Measurements from ENCODE around the gene RIPOR1.
A peak's percentile ranks its signal among the peaks of the same experiment; 100 is the strongest.
"Not testable (repeated sequence)": the region's sequence is repeated elsewhere in the genome, so short reads cannot be mapped to it uniquely, and the experiment has no call there.

RIPOR1 gene, protein sequence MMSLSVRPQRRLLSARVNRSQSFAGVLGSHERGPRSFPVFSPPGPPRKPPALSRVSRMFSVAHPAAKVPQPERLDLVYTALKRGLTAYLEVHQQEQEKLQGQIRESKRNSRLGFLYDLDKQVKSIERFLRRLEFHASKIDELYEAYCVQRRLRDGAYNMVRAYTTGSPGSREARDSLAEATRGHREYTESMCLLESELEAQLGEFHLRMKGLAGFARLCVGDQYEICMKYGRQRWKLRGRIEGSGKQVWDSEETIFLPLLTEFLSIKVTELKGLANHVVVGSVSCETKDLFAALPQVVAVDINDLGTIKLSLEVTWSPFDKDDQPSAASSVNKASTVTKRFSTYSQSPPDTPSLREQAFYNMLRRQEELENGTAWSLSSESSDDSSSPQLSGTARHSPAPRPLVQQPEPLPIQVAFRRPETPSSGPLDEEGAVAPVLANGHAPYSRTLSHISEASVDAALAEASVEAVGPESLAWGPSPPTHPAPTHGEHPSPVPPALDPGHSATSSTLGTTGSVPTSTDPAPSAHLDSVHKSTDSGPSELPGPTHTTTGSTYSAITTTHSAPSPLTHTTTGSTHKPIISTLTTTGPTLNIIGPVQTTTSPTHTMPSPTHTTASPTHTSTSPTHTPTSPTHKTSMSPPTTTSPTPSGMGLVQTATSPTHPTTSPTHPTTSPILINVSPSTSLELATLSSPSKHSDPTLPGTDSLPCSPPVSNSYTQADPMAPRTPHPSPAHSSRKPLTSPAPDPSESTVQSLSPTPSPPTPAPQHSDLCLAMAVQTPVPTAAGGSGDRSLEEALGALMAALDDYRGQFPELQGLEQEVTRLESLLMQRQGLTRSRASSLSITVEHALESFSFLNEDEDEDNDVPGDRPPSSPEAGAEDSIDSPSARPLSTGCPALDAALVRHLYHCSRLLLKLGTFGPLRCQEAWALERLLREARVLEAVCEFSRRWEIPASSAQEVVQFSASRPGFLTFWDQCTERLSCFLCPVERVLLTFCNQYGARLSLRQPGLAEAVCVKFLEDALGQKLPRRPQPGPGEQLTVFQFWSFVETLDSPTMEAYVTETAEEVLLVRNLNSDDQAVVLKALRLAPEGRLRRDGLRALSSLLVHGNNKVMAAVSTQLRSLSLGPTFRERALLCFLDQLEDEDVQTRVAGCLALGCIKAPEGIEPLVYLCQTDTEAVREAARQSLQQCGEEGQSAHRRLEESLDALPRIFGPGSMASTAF

GRCh38 chr16:67528222-67528869, at the start of gene RIPOR1:
Gene RIPOR1, plus strand, starts transcription at chr16:67528829. Its CDS starts 9,618 bp downstream, at chr16:67538447.
- DNase-seq: peak; percentile 61

DNA sequence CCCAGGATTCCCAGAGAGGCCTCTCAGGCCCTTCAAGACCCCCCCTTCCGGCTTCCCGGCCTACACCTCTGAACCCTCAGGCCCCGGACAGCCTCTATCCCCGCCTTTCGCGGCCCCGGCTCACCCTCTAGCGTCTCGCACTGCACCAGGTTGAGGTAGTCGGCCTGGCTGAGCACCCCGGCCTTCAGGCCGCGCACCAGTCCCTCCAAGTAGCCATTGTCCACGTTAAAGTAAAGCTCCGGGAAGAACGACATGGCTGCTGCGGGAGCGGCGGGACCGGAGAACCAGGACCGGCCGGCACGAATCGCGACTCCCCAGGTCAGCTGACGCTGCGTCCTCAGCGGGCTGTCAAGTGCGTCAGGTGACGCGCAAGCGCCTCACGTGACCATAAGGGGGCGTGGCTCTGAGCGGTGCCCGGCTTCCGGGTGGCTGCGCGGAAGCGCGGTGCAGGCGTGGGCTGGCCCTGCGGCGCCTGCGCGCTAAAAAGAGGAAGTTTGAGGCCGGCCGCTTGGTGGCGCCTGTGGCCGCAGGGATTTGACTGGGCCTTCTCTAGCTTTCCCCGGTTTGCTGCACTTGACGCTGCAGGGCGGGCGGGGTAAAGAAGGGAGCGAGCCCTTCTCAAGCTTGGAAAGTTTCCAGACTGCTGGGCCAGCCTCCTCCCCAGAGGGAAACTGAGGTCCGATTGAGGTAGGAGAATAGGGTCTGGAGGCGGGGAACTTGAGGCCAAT, 47.6 kb upstream of the RIPOR1 start, which contains the start of gene ATP6V0D1:
Gene ATP6V0D1 (minus strand): TSS at position 325 of the 728 bp plus-strand sequence. CDS start 71 bp downstream, at position 254.
- DNase-seq: peak; percentile 99

GRCh38 chr16:67481561-67482232, 46.9 kb upstream of the RIPOR1 start:
- DNase-seq: no peak

DNA sequence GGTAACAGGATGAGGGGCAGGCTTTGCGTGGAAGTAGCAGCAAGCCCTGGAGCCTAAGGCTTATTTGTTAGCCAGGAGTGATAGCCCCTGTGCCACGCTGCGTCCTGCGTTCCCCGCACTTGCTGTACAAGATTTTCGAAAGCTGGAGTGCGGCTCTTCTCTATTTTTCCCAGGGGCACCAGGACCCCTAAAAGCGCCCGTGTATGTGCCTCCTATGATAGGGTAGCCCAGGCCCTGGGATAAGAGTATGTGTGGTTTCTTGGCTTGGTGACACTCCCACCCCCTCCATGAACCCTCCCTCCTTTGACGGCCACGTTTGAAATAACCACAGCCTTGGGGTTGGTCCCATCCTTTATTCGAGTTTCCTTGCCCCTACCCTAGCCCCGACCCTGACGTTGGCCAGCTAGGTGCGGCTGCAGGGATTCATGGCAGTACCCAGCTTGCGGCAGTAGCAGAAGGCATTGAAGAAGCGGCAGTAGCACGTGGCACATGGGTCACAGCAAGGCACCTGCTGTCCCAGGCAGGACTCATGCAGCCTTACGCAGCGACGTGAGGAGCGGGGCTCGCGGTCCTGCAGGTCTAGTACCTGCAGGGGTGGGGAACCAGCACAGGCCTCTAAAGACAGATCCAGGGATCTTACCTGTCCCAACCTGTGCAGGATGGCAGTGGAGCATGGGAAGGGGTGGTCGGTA, 46.2 kb upstream of the RIPOR1 start:
- no peak for DNase-seq

DNA sequence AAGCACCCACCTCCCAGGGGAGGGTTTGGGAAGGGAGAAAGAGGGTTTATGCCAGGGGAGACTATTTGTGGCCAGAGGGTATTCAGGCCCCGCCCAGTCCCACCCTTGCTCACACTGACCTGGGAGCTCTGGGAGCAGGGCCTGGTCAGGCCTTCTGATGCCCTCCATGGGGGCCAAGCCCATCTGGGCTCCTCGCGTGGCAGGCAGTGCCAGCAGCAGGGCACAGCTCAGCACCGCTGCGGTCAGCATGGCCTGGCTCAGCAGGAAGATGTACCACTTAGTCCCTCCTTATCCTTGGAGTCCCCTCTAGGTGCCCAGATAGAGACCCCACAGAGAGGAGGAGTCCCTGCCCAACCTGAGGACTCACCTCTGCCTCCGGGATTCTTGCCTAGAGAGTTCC, 45.5 kb upstream of the RIPOR1 start, which contains the start of gene AGRP:
Gene AGRP (minus strand): TSS at position 398 of the 400 bp plus-strand sequence. CDS start 149 bp downstream, at position 249.
- DNase-seq: no peak

- no peak for DNase-seq
Measured at GRCh38 chr16:67483731-67484525, 44.7 kb upstream of the RIPOR1 start.

DNA sequence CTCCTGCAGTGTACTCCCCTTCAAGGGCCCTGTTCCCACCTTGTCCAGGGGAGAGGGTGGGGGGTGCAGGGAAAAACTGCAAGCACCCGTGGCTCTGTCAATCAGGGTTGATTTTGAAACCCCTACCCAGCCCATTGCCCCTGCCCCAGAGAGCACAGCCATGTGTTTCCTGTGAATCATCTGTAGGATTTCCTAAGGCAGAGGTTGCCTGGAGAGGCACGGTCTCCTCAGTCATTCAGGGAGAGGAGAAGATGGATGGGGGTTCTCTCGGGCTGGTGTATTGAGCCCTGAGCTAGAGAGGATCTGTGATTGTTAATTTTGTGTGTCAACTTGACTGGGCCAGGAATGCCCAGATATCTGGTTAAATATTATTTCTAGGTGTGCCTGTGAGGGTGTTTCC, 41.8 kb upstream of the RIPOR1 start:
- no peak for DNase-seq

- DNase-seq: not testable (repeated sequence)
Measured at GRCh38 chr16:67487561-67487960, 41.1 kb upstream of the RIPOR1 start.

- DNase-seq: no peak
Measured at GRCh38 chr16:67489401-67490083, 39.1 kb upstream of the RIPOR1 start.

DNA sequence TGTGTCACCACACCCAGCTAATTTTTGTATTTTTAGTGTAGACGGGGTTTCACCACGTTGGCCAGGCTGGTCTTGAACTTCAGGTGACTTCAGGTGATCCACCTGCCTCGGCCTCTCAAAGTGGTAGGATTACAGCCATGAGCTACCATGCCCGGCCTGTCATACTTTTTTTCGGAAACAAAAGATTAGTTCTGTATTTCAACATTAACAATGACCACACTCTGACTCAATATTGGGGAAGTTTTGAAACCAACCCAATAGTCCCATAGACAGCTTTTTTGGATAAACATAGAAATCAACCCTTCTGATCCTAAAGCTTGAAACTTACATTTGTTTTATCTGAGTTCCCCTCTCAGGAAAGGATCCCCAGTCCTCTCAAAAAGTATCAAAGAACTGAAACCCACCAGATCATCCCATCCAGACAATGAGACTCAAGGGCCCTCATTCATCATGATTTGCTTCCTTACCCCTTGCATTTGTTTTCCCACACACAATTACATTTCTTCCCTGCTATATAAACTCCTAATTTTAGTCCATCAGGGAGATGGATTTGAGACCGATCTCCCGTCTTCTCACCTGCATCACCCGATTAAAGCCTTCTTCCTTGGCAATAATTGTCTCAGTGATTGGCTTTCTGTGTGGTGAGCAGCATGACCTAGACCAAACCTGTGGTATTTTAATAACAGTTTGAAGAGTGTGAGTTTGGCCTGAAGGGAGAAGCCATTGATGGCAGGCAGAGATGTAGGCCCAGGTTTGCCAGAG, 38.1 kb upstream of the RIPOR1 start:
- DNase-seq: no peak

DNA sequence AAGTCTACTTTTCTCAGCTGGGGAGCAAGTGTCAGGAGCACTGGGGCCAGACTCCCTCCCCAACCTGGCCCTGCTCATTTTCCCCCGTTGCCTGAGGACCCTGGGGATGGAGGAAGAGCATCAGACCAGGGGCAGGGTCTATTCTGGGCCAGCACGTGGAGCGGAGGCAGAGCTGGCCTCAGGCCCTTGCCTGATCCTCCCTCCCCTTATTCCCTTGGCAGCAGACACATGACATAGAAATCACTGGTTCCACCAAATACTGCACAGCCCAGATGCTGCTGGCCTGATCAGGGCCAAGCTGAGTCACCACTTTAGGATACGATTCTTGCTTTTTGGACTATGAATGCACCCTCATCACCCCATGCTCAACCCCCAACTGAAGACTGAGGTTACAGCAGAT, 29.5 kb upstream of the RIPOR1 start:
- peak; percentile 47 for DNase-seq

GRCh38 chr16:67504031-67505021, 24.3 kb upstream of the RIPOR1 start:
- DNase-seq: no peak

GRCh38 chr16:67506468-67506867, 22.2 kb upstream of the RIPOR1 start:
- DNase-seq: no peak

GRCh38 chr16:67509016-67509415, 19.6 kb upstream of the RIPOR1 start:
- no peak for DNase-seq

DNA sequence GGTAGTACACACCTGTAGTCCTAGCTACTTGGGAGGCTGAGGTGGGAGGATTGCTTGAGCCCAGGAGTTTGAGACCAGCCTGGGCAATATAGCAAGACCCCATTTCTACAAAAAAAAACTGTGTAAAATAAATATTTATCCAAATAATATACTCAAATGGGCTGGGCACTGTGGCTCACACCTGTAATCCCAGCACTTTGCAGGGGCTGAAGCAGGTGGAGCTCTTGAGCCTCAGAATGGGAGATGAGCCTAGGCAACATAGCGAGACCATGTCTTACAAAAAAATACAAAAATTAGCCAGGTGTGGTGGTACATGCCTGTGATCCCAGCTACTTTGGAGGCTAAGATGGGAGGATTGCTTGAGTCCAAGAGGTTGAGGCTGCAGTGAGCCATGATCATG, 14.7 kb upstream of the RIPOR1 start:
- not testable (repeated sequence) for DNase-seq

- DNase-seq: peak; percentile 80
Measured at GRCh38 chr16:67514382-67514828, 14.2 kb upstream of the RIPOR1 start.
